SK-N-SH (cell line): ENCODE data around the gene MCC.

Experiments
- GABPA ChIP-seq: IDR thresholded peaks from 2 replicates; pipeline ENCODE4 v1.4.0; 2012; ENCODE audit warnings: low read depth, mild to moderate bottlenecking
- MXI1 ChIP-seq: IDR thresholded peaks from 2 replicates; pipeline ENCODE4 v1.6.1; 2012; ENCODE audit warnings: mild to moderate bottlenecking, low read depth, low read length, improper control_type of control experiment
- NFIC ChIP-seq: IDR thresholded peaks from 2 replicates; pipeline ENCODE4 v1.4.0; 2012; ENCODE audit warnings: borderline replicate concordance
- POLR2AphosphoS5 ChIP-seq: IDR thresholded peaks from 2 replicates; pipeline ENCODE4 v1.6.1; 2012; ENCODE audit warnings: low read depth, low read length
- RCOR1 ChIP-seq: fragments of 150-350 bp; IDR thresholded peaks from 2 replicates; pipeline ENCODE4 v1.6.1; 2017; ENCODE audit warnings: antibody characterized with exemption, low read length
- SIN3A ChIP-seq: IDR thresholded peaks from 2 replicates; pipeline ENCODE4 v1.6.1; 2012; ENCODE audit warnings: low read depth, mild to moderate bottlenecking, low read length, moderate library complexity, borderline replicate concordance
- TF ChIP-seq, protein P1 (sequence below): IDR thresholded peaks from 2 replicates; pipeline ENCODE4 v1.4.0; 2012; ENCODE audit warnings: low read depth
- TF ChIP-seq, protein P2 (sequence below): fragments of 200-600 bp; sonication (generic); IDR thresholded peaks from 2 replicates; pipeline ENCODE4 v1.6.1; 2017; ENCODE audit warnings: antibody characterized with exemption, mild to moderate bottlenecking, moderate library complexity

DNA sequence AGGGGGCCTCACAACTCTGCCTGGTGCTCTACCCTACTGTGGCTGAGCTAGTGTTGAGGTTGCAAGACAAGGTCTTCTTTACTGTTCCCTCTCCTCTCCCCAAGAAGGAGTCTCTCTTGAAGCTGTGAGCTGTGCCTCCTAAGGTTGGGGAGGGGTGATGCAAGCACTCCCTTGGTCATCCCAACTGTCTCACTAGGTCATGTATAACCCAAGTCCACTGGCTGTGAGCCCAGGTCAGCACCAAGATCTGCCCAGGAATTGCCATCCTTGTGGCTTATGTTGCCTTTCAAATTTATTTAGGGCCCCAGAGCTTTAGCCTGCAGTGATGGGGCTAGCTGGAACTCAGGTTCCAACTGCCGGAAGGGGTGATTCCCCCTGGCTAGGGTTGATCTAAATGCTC lies 14.9 kb upstream of the MCC start:
- TF ChIP-seq, protein P1, sequence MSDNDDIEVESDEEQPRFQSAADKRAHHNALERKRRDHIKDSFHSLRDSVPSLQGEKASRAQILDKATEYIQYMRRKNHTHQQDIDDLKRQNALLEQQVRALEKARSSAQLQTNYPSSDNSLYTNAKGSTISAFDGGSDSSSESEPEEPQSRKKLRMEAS = no peak
- TF ChIP-seq, protein P2, sequence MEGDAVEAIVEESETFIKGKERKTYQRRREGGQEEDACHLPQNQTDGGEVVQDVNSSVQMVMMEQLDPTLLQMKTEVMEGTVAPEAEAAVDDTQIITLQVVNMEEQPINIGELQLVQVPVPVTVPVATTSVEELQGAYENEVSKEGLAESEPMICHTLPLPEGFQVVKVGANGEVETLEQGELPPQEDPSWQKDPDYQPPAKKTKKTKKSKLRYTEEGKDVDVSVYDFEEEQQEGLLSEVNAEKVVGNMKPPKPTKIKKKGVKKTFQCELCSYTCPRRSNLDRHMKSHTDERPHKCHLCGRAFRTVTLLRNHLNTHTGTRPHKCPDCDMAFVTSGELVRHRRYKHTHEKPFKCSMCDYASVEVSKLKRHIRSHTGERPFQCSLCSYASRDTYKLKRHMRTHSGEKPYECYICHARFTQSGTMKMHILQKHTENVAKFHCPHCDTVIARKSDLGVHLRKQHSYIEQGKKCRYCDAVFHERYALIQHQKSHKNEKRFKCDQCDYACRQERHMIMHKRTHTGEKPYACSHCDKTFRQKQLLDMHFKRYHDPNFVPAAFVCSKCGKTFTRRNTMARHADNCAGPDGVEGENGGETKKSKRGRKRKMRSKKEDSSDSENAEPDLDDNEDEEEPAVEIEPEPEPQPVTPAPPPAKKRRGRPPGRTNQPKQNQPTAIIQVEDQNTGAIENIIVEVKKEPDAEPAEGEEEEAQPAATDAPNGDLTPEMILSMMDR = no peak
- TF ChIP-seq MXI1 = no peak
- no peak for TF ChIP-seq SIN3A
- no peak for TF ChIP-seq GABPA
- no peak for TF ChIP-seq NFIC
- no peak for TF ChIP-seq RCOR1
- TF ChIP-seq POLR2AphosphoS5 = no peak
